Measurements from ENCODE around the gene CAMK4.

DNA sequence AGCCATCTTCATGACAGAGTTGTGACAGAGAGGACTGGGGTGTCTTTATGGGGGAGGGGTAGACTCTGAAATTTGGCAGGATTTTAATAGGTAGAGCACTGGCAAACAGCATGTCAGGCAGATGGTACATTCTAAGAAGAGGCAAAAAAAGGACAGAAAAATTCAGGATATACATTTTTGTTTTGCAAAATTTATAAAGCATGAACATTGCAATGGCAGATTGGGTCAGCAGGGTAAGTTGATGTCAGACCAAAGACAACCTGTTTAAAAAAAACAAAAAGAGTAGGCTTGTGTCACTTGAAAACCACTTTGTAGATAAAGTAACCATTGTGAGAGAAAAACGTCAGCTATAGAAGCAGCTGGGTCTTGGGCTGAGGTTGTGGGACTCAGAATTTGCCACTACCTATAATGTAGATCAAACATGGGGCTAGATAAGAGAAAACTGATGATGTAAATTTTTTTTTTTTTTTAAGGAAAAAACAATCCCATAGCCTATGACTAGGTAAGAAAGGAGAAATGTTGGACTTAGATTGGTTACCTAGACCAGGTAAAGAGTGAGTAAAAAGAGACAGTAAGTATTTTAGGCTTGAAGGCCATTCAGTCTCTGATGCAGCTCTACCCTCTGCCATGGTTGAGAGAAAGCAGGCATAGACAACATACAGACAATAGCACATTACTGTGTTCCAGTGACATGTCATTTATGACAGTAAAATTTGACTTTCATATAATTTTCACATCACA, 8.3 kb downstream of the CAMK4 start:
- TF ChIP-seq, protein P1, sequence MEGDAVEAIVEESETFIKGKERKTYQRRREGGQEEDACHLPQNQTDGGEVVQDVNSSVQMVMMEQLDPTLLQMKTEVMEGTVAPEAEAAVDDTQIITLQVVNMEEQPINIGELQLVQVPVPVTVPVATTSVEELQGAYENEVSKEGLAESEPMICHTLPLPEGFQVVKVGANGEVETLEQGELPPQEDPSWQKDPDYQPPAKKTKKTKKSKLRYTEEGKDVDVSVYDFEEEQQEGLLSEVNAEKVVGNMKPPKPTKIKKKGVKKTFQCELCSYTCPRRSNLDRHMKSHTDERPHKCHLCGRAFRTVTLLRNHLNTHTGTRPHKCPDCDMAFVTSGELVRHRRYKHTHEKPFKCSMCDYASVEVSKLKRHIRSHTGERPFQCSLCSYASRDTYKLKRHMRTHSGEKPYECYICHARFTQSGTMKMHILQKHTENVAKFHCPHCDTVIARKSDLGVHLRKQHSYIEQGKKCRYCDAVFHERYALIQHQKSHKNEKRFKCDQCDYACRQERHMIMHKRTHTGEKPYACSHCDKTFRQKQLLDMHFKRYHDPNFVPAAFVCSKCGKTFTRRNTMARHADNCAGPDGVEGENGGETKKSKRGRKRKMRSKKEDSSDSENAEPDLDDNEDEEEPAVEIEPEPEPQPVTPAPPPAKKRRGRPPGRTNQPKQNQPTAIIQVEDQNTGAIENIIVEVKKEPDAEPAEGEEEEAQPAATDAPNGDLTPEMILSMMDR (IDR thresholded peaks at IDR 0.05 in 2 of 3, conservative IDR thresholded peaks at IDR 0.05 in 1 of 3; ENCODE audit: borderline replicate concordance in 1 of 3, insufficient read depth in 1 of 3, low read depth in 2 of 3, low read length in 2 of 3): no peak
- TF ChIP-seq POLR2A (IDR thresholded peaks at IDR 0.05; ENCODE audit: borderline replicate concordance, extremely low read depth, insufficient read depth, insufficient read length) (no peak), TCF7L2 (IDR thresholded peaks at IDR 0.05; ENCODE audit: borderline replicate concordance, extremely low read depth, insufficient read depth, insufficient read length) (no peak), ZNF274 (IDR thresholded peaks at IDR 0.05; ENCODE audit: low read depth, low read length) (no peak), MAX (IDR thresholded peaks at IDR 0.05) (no peak), YY1 (IDR thresholded peaks at IDR 0.05; ENCODE audit: extremely low read depth, insufficient replicate concordance, low read depth, low read length) (no peak), ATF3 (IDR thresholded peaks at IDR 0.05) (no peak), SRF (IDR thresholded peaks at IDR 0.05; ENCODE audit: low read depth) (no peak), EZH2 (IDR thresholded peaks at IDR 0.05) (no peak), REST (IDR thresholded peaks at IDR 0.05; ENCODE audit: low read depth) (no peak), CEBPB (IDR thresholded peaks at IDR 0.05; ENCODE audit: low read depth) (no peak)

Measured in HCT116 (cell line).